GM12872 (cell line): Measurements from ENCODE around the gene LRP2.

ENCODE experiments used
- CTCF ChIP-seq: IDR thresholded peaks from 3 replicates; pipeline ENCODE4 v1.5.1; 2011; ENCODE audit warnings: low read depth, mild to moderate bottlenecking, low read length, moderate library complexity; ENCODE audit not compliant: insufficient read depth

Gene LRP2

GRCh38 chr2:169193618-169194017, 168.7 kb downstream of the LRP2 start:
- TF ChIP-seq CTCF = no peak

GRCh38 chr2:169190197-169190775, 172.0 kb downstream of the LRP2 start:
- TF ChIP-seq CTCF = no peak

GRCh38 chr2:169189132-169189531, 173.2 kb downstream of the LRP2 start:
- TF ChIP-seq CTCF = no peak

- no peak for TF ChIP-seq CTCF
These were observed 176.6 kb downstream of the LRP2 start for GRCh38 chr2:169185711-169186110.

GRCh38 chr2:169184074-169184473, 178.3 kb downstream of the LRP2 start:
- TF ChIP-seq CTCF = no peak

GRCh38 chr2:169182573-169182972, 179.8 kb downstream of the LRP2 start:
- TF ChIP-seq CTCF = no peak

GRCh38 chr2:169178804-169179390, 183.4 kb downstream of the LRP2 start:
- no peak for TF ChIP-seq CTCF
